Measurements from ENCODE around the gene GLP2R. TPM values are rescaled to one million over a fixed set of nuclear protein-coding genes. Genes with fewer than 3 reads are reported as not detected.
A peak's percentile ranks its signal among the peaks of the same experiment; 100 is the strongest.

The GLP2R gene
- total and polyA plus RNA-seq, 12 donors = 0.09 to 0.41 (median 0.19) TPM; not detected in 2

GRCh38 chr17:9784544-9784943 is 41.2 kb upstream of the GLP2R start:
- peaks cover 0 to 19% (median 6%) of the 10 kb centered on the region in 7 donors for H3K27me3 ChIP-seq
- intact Hi-C loops (cut with DNase I) = no loop called here
- TF ChIP-seq CTCF (IDR thresholded peaks at IDR 0.05) = no peak
- DNase-seq (no peak), ATAC-seq (no peak)
- WGBS, 2 donors = 95 to 97% methylated on average over 2 of the region's 2 CpGs
- no peak overlapping the region for H3K27ac ChIP-seq
- no peaks in the 10 kb centered on the region for H3K9me3 ChIP-seq
- H3K4me3 ChIP-seq = no peak overlapping the region
- no peaks in the 10 kb centered on the region for H3K4me1 ChIP-seq
- H3K36me3 ChIP-seq = no peaks in the 10 kb centered on the region

- intact Hi-C loops (cut with DNase I) = no loop called here
- Histone ChIP-seq H3K27ac (no peak overlapping the region), H3K27me3 (peaks cover 0 to 11% (median 0%) of the 10 kb centered on the region in 7 donors), H3K9me3 (no peaks in the 10 kb centered on the region), H3K4me3 (no peak overlapping the region), H3K4me1 (peaks cover 0 to 14% (median 5%) of the 10 kb centered on the region in 9 donors), H3K36me3 (no peaks in the 10 kb centered on the region)
- 75 to 78% methylated on average over 8 of the region's 8 CpGs for WGBS, 2 donors
- ATAC-seq (peak in 1 of 8 donors; percentile 36), DNase-seq (no peak)
- no peak for TF ChIP-seq CTCF (IDR thresholded peaks at IDR 0.05)
These were observed 37.1 kb upstream of the GLP2R start for GRCh38 chr17:9788601-9789000.

- ATAC-seq (no peak), DNase-seq (no peak)
- Histone ChIP-seq H3K9me3 (no peaks in the 10 kb centered on the region), H3K4me1 (peaks cover 0 to 14% (median 5%) of the 10 kb centered on the region in 9 donors), H3K27me3 (peaks cover 0 to 8% (median 2%) of the 10 kb centered on the region in 7 donors), H3K4me3 (peak overlapping the region in 1 of 10 donors; percentile 10), H3K36me3 (no peaks in the 10 kb centered on the region), H3K27ac (no peak overlapping the region)
- intact Hi-C loops (cut with DNase I) = no loop called here
- no peak for TF ChIP-seq CTCF (IDR thresholded peaks at IDR 0.05)
- WGBS, 2 donors = 69 to 73% methylated on average over 4 of the region's 4 CpGs
These were observed 35.4 kb upstream of the GLP2R start for GRCh38 chr17:9790316-9790715.

- Histone ChIP-seq H3K27me3 (peaks cover 0 to 6% (median 0%) of the 10 kb centered on the region in 7 donors), H3K4me1 (peaks cover 0 to 14% (median 5%) of the 10 kb centered on the region in 9 donors), H3K27ac (peak within 1 kb of the TSS in 6 of 10 donors; percentile 13 to 75 (median 47)), H3K4me3 (peak within 1 kb of the TSS in 2 of 10 donors; percentile 10 to 24), H3K36me3 (no peaks in the 10 kb centered on the region), H3K9me3 (no peaks in the 10 kb centered on the region)
- intact Hi-C loops (cut with DNase I) = no loop called here
- no peak for TF ChIP-seq CTCF (IDR thresholded peaks at IDR 0.05)
- peak; percentile 80 to 95 (median 90) for ATAC-seq
- WGBS, 2 donors = 46 to 48% methylated on average over 15 of the region's 15 CpGs
- DNase-seq = peak in 1 of 2 donors; percentile 47
These were observed 34.5 kb upstream of the GLP2R start, which contains the start of gene DHRS7C for GRCh38 chr17:9790889-9791876. Gene DHRS7C, minus strand, starts transcription at chr17:9791592. Its CDS starts 308 bp downstream, at chr17:9791284.

All from heart right ventricle (tissue), 16 donors.